GM12878 (cell line): Measurements from ENCODE around the gene TOPORS. TPM values are rescaled to one million over a fixed set of nuclear protein-coding genes. Genes with fewer than 3 reads are reported as not detected.

Experiments used
- ATAC-seq: fragments of 200-7000 bp; cut with Tn5 transposase; 3 replicates; pipeline ENCODE4 v1.9.1; 2020; ENCODE audit warnings: mild to moderate bottlenecking, moderate library complexity
- BruUV-seq: library from RNA; stranded (reverse); fragments of 400-500 nt; replicated peaks from 2 replicates; lab custom pipeline; 2021; lab: Mats Ljungman, UMichigan
- CTCF ChIA-PET: fragments of 300-600 bp; sonication (Branson Sonifier 250); formaldehyde crosslinking; extraction: SDS; loops from one replicate; lab custom pipeline; 2021; ENCODE audit warnings: inconsistent platforms; lab: Yijun Ruan, JAX
- POLR2A ChIA-PET: fragments of 350-600 bp; formaldehyde crosslinking; extraction: SDS; loops from one replicate; lab custom pipeline; 2021; ENCODE audit warnings: inconsistent platforms; lab: Charles Lee
- RAD21 ChIA-PET: fragments of 300-600 bp; sonication (Branson Sonifier 250); formaldehyde crosslinking; loops from one replicate; lab custom pipeline; 2023; ENCODE audit warnings: antibody characterized with exemption; ENCODE audit not compliant: unreplicated experiment; lab: Charles Lee
- SMC1A ChIA-PET: fragments of 300-600 bp; sonication (Branson Sonifier 250); formaldehyde crosslinking; loops from one replicate; lab custom pipeline; 2023; ENCODE audit not compliant: unreplicated experiment, uncharacterized antibody; lab: Charles Lee
- DNase-seq: peaks from one replicate; pipeline ENCODE4 v3.0.0-alpha.2; 2011; ENCODE audit warnings: low read depth, low spot score
- FAIRE-seq: peaks from 3 replicates; lab custom pipeline; 2011; peaks lifted over from hg19 to GRCh38; lab: Jason Lieb, UNC
- H2AFZ ChIP-seq: 2 replicates; pipeline ENCODE4 v1.6.0; 2011; ENCODE audit warnings: low read depth, low read length, control low read depth; ENCODE audit not compliant: control insufficient read depth
- H3K27ac ChIP-seq: 2 replicates; pipeline ENCODE4 v1.5.1; 2011; ENCODE audit warnings: control low read depth; ENCODE audit not compliant: control insufficient read depth, insufficient read depth
- H3K27me3 ChIP-seq, 2 experiments: replicated peaks in 1 of 2; 2 replicates each; pipeline versions ENCODE4 v1.6.0 to v1.6.1; 2011; ENCODE audit warnings: low read length in 1 of 2; ENCODE audit not compliant: control insufficient read depth in 2 of 2, insufficient read depth in 2 of 2
- H3K36me3 ChIP-seq, 2 experiments: 2 replicates each; pipeline ENCODE4 v1.5.1; 2011; ENCODE audit warnings: low read length in 1 of 2; ENCODE audit not compliant: control insufficient read depth in 2 of 2, insufficient read depth in 2 of 2
- H3K4me1 ChIP-seq: 2 replicates; pipeline ENCODE4 v1.6.1; 2011; ENCODE audit warnings: mild to moderate bottlenecking, low read length, moderate library complexity, mixed read lengths; ENCODE audit not compliant: control insufficient read depth, insufficient read depth
- H3K4me2 ChIP-seq: 2 replicates; pipeline ENCODE4 v1.6.0; 2011; ENCODE audit warnings: control low read depth; ENCODE audit not compliant: control insufficient read depth, insufficient read depth
- H3K4me3 ChIP-seq: fragments of 200-600 bp; sonication (generic); 2 replicates; pipeline ENCODE4 v1.5.1; 2016
- H3K79me2 ChIP-seq: 2 replicates; pipeline ENCODE4 v1.6.0; 2011; ENCODE audit warnings: low read length; ENCODE audit not compliant: control insufficient read depth, insufficient read depth
- H3K9ac ChIP-seq: 2 replicates; pipeline ENCODE4 v1.8.0; 2011; ENCODE audit warnings: low read length, control low read depth, mixed read lengths; ENCODE audit not compliant: control insufficient read depth, insufficient read depth
- H3K9me3 ChIP-seq: replicated peaks from 3 replicates; pipeline ENCODE4 v1.5.1; 2011; ENCODE audit warnings: mild to moderate bottlenecking, low read length; ENCODE audit not compliant: control insufficient read depth, insufficient read depth
- H4K20me1 ChIP-seq: 2 replicates; pipeline ENCODE4 v1.6.0; 2011; ENCODE audit not compliant: control insufficient read depth, insufficient read depth
- CBX5 ChIP-seq: sonication (generic); IDR thresholded peaks from 2 replicates; pipeline ENCODE4 v1.6.1; 2016; ENCODE audit warnings: low read depth, moderate library complexity, mild to moderate bottlenecking, inconsistent platforms
- CHD4 ChIP-seq: fragments of 200-600 bp; sonication (generic); IDR thresholded peaks from 2 replicates; pipeline ENCODE4 v1.6.1; 2016; ENCODE audit warnings: mild to moderate bottlenecking
- CTCF ChIP-seq, 3 experiments: IDR thresholded peaks in 2 of 3; conservative IDR thresholded peaks in 1 of 3; 2 replicates each; pipeline ENCODE4 v1.5.1; 2011; ENCODE audit warnings: low read depth in 3 of 3, low read length in 3 of 3, mild to moderate bottlenecking in 3 of 3, control low read depth in 2 of 3, moderate library complexity in 2 of 3, inconsistent platforms in 1 of 3, mixed read lengths in 1 of 3; ENCODE audit not compliant: control insufficient read depth in 2 of 3, insufficient read depth in 1 of 3; ENCODE audit errors: extremely low read depth in 1 of 3
- FOXK2 ChIP-seq: fragments of 450-650 bp; IDR thresholded peaks from 2 replicates; pipeline ENCODE4 v1.6.1; 2017; ENCODE audit warnings: mild to moderate bottlenecking, moderate library complexity
- JUND ChIP-seq: IDR thresholded peaks from 2 replicates; pipeline ENCODE4 v1.6.1; 2012; ENCODE audit warnings: low read depth, mild to moderate bottlenecking, low read length, improper control_type of control experiment, moderate library complexity
- MLLT1 ChIP-seq: fragments of 450-650 bp; IDR thresholded peaks from 2 replicates; pipeline ENCODE4 v1.6.1; 2016; ENCODE audit warnings: mild to moderate bottlenecking
- NR2C2 ChIP-seq: IDR thresholded peaks from 2 replicates; pipeline ENCODE4 v1.6.1; 2011; ENCODE audit warnings: borderline replicate concordance, low read depth; ENCODE audit not compliant: control insufficient read depth, insufficient read length
- PAX5 ChIP-seq: IDR thresholded peaks from 2 replicates; pipeline ENCODE4 v1.6.1; 2011; ENCODE audit warnings: low read depth, low read length, borderline replicate concordance
- SMARCA5 ChIP-seq: fragments of 450-650 bp; IDR thresholded peaks from 2 replicates; pipeline ENCODE4 v1.6.1; 2017; ENCODE audit warnings: mild to moderate bottlenecking
- ZBTB4 ChIP-seq: fragments of 450-650 bp; formaldehyde crosslinking; IDR thresholded peaks from 2 replicates; pipeline ENCODE4 v1.4.0; 2022; ENCODE audit warnings: mild to moderate bottlenecking, moderate library complexity
- ZBTB40 ChIP-seq: fragments of 450-650 bp; IDR thresholded peaks from 2 replicates; pipeline ENCODE4 v1.6.1; 2016; ENCODE audit warnings: mild to moderate bottlenecking, moderate library complexity, borderline replicate concordance
- ZNF207 ChIP-seq: fragments of 450-650 bp; IDR thresholded peaks from 2 replicates; pipeline ENCODE4 v1.6.1; 2014; ENCODE audit warnings: antibody characterized with exemption, mild to moderate bottlenecking, borderline replicate concordance
- ZNF217 ChIP-seq: fragments of 450-650 bp; IDR thresholded peaks from 2 replicates; pipeline ENCODE4 v1.6.1; 2017; ENCODE audit warnings: antibody characterized with exemption, mild to moderate bottlenecking
- WGBS: methylation state at CpG from one replicate; pipeline ENCODE4 v1.1.6; 2016; ENCODE audit warnings: low lambda C conversion rate; ENCODE audit not compliant: insufficient replicate concordance, insufficient coverage; ENCODE audit errors: missing lambda C conversion rate; 5-methylcytosine and 5-hydroxymethylcytosine counted together
- in situ Hi-C: fragments of 300-500 bp; cut with MboI; formaldehyde crosslinking; loops from 9 replicates; pipeline ENCODE4 v1.14.3; 2018; ENCODE audit warnings: mixed read lengths
- intact Hi-C: fragments of 100-400 bp; cut with micrococcal nuclease; formaldehyde crosslinking; loops from one replicate; pipeline ENCODE4 v1.14.2; 2022; ENCODE audit not compliant: unreplicated experiment
- polyA plus RNA-seq, 11 experiments: library from polyadenylated mRNA; depleted of rRNA in 4 of 11; unstranded in 6 of 11; stranded (reverse) in 5 of 11; fragments of >200 nt; fragmentation: Nextera tagmentation in 4 of 11; fragmentation: Illumina TruSeq in 1 of 11; extraction: Ambion mirVana in 4 of 11; extraction: Trizol in 1 of 11; gene quantifications; 1 replicate in 1 of 11; 2 replicates in 10 of 11; pipeline versions ENCODE4 v1.2.1 to v1.2.3, GENCODE V29; 2011 to 2016; ENCODE audit warnings: inconsistent platforms in 2 of 11, missing spikeins in 2 of 11, low read depth in 1 of 11
- total RNA-seq, 4 experiments: library from RNA; depleted of rRNA in 3 of 4; stranded (reverse); fragments of >200 nt in 3 of 4; fragmentation: Illumina TruSeq in 1 of 4; extraction: Trizol in 1 of 4; gene quantifications; 2 replicates each; pipeline versions ENCODE4 v1.2.1 to v1.2.3, GENCODE V29; 2013 to 2021

TOPORS gene
- total and polyA plus RNA-seq, 10 of the 15 experiments (the other 5 are each of a cell fraction or from before 2014, with no cell fraction given) = 6.0 to 27.8 (median 14.3) TPM

GRCh38 chr9:32503008-32503407 lies 49.4 kb downstream of the TOPORS start:
- no peak for ATAC-seq
- no peak overlapping the region for H3K4me2 ChIP-seq
- WGBS = 73% methylated on average over 3 of the region's 3 CpGs
- ChIA-PET SMC1A (interaction anchor here (1.4 kb wide), 1 partner anchor 10 kb away, joined by 3 read pairs; no protein-coding TSS in a partner anchor), RAD21 (no interaction called here)
- no peak overlapping the region for H2AFZ ChIP-seq
- no peak overlapping the region for H3K4me3 ChIP-seq
- H3K9me3 ChIP-seq = no peaks in the 10 kb centered on the region; the same call in 2 of the 3 replicates
- H3K27ac ChIP-seq = no peak overlapping the region
- TF ChIP-seq NR2C2 = no peak
- TF ChIP-seq JUND = no peak
- TF ChIP-seq CHD4 = no peak
- no peak for TF ChIP-seq PAX5
- TF ChIP-seq ZBTB4 (CRISPR knock-in tag) = no peak
- no peak for TF ChIP-seq ZBTB40
- TF ChIP-seq SMARCA5 = no peak
- no peak for TF ChIP-seq ZNF217
- no peak for TF ChIP-seq CTCF (IDR thresholded peaks at IDR 0.05 in 2 of 3, conservative IDR thresholded peaks at IDR 0.05 in 1 of 3; ENCODE audit: control insufficient read depth in 2 of 3, extremely low read depth in 1 of 3, insufficient read depth in 1 of 3, low read depth in 3 of 3, low read length in 3 of 3)
- TF ChIP-seq CBX5 = no peak
- no peak for TF ChIP-seq MLLT1
- no peak for TF ChIP-seq FOXK2
- no peak for TF ChIP-seq ZNF207
- TF ChIP-seq, all 136 proteins: peak for 0
- no peaks in the 10 kb centered on the region for H3K27me3 ChIP-seq
- H4K20me1 ChIP-seq = no peaks in the 10 kb centered on the region
- DNase-seq (no peak), FAIRE-seq (no peak)
- in situ Hi-C loops = no loop called here
- no peaks in the 10 kb centered on the region for H3K79me2 ChIP-seq
- ChIA-PET CTCF (interaction anchor here (0.6 to 1.3 kb wide), 2 partner anchors 78 to 124 kb away, joined by 3 to 4 read pairs; no protein-coding TSS in a partner anchor), POLR2A (no interaction called here)
- H3K4me1 ChIP-seq = no peaks in the 10 kb centered on the region
- intact Hi-C loops = no loop called here
- 0 out of 4 replicates have a peak, but pooled peaks cover 0 to 2% of the 10 kb centered on the region in 2 experiments for H3K36me3 ChIP-seq
- BruUV-seq = no TSS peak
- H3K9ac ChIP-seq = no peak overlapping the region
